ENCODE data around the gene TMUB1.
A peak's percentile ranks its signal among the peaks of the same experiment; 100 is the strongest.

Gene TMUB1

GRCh38 chr7:151095828-151096475 lies 12.7 kb upstream of the TMUB1 start:
- in situ Hi-C loops (cut with HindIII; ENCODE audit: low sequenced_read_pairs), result no loop called here
- H3K4me3 ChIP-seq (ENCODE audit: low read depth, low read length), result no peak overlapping the region
- no peak for TF ChIP-seq CTCF (IDR thresholded peaks at IDR 0.05; ENCODE audit: low read depth, low read length, missing control alignments)
- DNase-seq (ENCODE audit: low read depth), result no peak

GRCh38 chr7:151095123-151095797 lies 12.0 kb upstream of the TMUB1 start:
- DNase-seq (ENCODE audit: low read depth), result no peak
- no peak for TF ChIP-seq CTCF (IDR thresholded peaks at IDR 0.05; ENCODE audit: low read depth, low read length, missing control alignments)
- no peak overlapping the region for H3K4me3 ChIP-seq (ENCODE audit: low read depth, low read length)
- in situ Hi-C loops (cut with HindIII; ENCODE audit: low sequenced_read_pairs), result no loop called here

GRCh38 chr7:151094675-151095074 lies 11.4 kb upstream of the TMUB1 start:
- no peak for TF ChIP-seq CTCF (IDR thresholded peaks at IDR 0.05; ENCODE audit: low read depth, low read length, missing control alignments)
- in situ Hi-C loops (cut with HindIII; ENCODE audit: low sequenced_read_pairs), result no loop called here
- no peak overlapping the region for H3K4me3 ChIP-seq (ENCODE audit: low read depth, low read length)
- no peak for DNase-seq (ENCODE audit: low read depth)

- DNase-seq (ENCODE audit: low read depth), result no peak
- no peak for TF ChIP-seq CTCF (IDR thresholded peaks at IDR 0.05; ENCODE audit: low read depth, low read length, missing control alignments)
- in situ Hi-C loops (cut with HindIII; ENCODE audit: low sequenced_read_pairs), result no loop called here
- H3K4me3 ChIP-seq (ENCODE audit: low read depth, low read length), result no peak overlapping the region
Observed at GRCh38 chr7:151093748-151094147, 10.5 kb upstream of the TMUB1 start.

GRCh38 chr7:151091988-151092387 lies 8.7 kb upstream of the TMUB1 start:
- DNase-seq (ENCODE audit: low read depth), result no peak
- in situ Hi-C loops (cut with HindIII; ENCODE audit: low sequenced_read_pairs), result no loop called here
- H3K4me3 ChIP-seq (ENCODE audit: low read depth, low read length), result no peak overlapping the region
- TF ChIP-seq CTCF (IDR thresholded peaks at IDR 0.05; ENCODE audit: low read depth, low read length, missing control alignments), result no peak

GRCh38 chr7:151091431-151091830 lies 8.1 kb upstream of the TMUB1 start:
- no peak for DNase-seq (ENCODE audit: low read depth)
- in situ Hi-C loops (cut with HindIII; ENCODE audit: low sequenced_read_pairs), result no loop called here
- peak; percentile 68 for TF ChIP-seq CTCF (IDR thresholded peaks at IDR 0.05; ENCODE audit: low read depth, low read length, missing control alignments)
- no peak overlapping the region for H3K4me3 ChIP-seq (ENCODE audit: low read depth, low read length)

Measured in astrocyte of the cerebellum (primary cell).